ENCODE results near the gene PDGFA.
A peak's percentile ranks its signal among the peaks of the same experiment; 100 is the strongest.

PDGFA gene

DNA sequence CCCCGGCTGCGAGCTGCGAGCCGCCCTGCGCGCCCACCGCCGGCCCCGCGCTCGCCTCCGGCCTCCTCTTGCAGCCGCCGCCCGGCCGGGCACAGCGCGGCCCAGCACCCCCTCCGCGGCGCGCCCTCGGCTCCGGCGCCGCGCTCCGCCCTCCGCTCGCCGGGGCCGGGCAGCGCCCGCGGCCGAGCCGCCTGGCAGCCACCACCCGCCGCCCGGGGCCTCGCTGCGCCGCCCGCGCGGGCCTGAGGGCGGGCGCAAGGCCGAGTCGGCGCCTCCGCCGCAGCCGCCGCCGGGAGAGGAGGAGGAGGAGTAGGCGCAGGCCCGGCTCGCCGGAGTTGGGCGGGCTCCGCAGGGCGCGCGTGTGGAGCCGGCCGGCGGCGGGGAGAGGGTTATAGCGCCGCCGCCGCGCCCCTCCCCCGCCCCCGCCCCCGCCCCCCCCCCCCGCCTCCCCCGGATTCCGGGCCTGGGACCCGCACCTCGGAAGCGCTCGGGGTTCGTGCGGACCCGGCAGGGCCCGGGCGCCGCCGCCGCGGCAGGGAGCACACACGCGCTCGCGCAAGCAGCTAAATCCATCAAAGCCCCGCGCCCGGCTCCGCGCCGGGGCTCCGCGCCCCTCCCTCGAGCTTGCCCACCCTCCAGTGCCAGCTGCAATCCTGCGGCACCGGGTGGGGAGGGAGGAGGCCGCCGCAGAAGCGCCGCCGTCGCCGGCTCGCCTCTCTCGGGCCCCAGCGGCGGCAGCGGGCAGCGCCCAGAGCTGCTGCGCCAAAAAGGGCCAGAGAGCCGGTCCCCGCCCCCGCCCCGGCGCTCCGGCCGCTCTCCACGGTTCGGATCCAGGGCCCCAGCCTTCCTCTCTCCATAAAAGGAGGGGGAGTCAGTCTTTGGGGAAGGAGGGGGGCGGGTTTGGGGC is at the start of gene PDGFA:
TSS of gene PDGFA (minus strand) at position 363 of the 907 bp plus-strand sequence. CDS start 845 bp downstream, outside the sequence.
- peak; percentile 30 for DNase-seq (ENCODE audit: low spot score)

DNA sequence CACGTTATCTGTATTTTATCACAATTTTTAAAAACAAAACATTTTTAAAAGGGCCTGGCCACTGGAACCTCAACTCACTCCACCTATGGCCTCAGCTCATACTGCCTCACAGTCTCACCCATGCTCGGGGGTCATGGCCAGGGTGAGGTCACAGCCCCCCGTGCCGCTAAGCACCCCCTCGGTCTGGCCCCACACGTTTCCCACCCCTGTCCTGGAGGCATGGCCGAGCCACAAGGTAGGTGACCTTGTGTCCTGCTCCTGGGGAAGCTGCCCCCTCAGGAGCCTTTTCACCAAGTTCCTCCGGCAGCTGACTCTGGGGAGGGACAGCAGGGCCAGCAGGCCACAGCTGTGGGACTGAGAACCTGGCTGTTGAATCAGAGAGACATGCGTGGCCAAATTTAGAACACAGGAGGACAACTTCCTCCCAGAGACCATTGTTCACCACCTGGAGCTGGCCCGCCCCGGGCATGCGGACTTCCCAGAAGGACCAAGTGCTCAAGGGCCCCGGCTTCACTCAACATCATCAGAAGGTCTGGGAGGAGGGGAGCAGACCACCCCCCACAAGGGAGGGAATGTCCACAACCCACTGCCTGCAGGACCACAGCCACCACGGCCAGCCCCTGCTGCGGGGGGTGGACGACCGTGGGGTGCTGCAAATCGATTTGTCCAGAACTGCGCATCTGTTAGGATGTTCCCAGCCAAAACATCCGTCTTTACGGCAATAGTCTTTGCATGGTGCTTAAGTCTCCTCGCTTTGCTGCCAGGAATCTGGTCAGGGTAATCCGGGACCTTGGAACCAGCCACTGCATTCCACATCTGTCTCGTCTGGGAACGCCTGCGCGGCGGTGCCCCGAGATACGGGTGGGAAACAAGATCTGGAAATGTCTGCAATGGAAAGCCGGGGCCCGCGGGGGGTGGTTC is 48.6 kb upstream of the PDGFA start:
- no peak for DNase-seq (ENCODE audit: low spot score)

DNA sequence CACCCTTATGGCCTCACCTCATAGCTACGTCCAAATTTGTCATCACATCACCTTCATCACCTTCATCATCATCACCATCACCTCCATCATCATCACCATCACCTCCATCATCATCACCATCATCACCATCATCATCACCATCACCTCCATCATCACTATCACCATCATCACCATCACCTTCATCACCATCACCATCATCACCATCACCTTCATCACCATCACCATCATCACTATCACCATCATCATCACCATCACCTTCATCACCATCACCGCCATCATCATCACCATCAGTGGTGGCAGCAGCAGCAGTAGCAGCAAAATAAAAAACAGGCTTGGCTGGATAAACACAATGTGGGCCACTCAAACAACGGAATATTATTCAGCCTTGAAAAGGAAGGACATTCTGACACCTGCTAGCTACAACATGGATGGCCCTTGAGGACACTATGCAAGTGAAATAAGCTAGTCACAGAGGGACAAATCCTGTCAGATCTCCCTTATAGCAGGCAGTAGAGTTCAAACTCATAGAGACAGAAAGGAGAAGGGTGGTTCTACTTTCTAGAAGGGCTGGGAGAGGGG is 47.7 kb upstream of the PDGFA start:
- DNase-seq (ENCODE audit: low spot score) = no peak

DNA sequence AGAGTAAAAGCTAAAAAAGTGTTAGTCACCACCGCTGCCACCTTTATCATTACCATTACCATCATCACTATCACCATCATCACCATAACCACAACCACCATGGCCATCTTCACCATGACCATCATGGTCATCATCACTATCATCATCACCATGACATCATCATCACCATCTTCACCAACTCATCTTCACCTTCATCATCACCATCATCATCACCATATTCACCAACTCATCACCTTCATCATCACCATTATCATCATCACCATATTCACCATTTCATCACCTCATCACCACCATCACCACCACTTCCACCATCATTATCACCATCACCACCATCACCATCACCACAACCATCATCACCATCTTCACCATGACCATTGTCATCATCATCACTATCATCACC is 46.5 kb upstream of the PDGFA start:
- no peak for DNase-seq (ENCODE audit: low spot score)

DNA sequence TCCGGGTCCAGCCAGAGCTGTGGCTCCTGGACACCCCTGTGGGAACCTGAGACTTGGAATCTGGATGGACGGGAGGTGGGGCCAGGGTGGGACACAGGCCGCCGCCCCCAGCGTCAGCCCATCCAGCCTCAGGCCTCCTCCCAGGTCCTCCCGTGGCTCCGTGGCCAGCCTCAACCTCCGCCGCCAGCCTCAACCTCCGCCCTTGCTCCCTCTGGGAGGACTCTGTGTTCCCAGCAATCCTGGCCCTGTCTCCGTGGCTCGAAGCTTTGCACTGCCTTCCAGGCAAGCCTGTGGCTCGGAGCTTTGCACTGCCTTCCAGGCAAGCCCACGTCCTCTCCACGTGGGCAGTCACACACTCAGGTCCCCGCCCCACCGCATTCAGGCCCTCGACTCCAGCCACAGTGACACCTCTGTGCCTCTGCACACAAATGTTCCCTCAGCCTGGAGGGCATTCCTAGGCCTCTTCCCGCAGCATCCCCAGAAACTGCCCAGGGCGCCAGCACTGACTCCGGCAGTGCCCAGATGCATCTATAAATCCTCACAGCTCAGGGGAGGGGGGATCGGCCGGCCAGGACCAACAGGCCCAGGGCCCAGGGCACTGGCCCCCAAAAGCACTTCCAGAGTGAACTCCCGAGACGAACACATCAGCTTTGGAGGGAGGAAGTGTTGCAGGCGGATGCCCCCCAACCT is 44.7 kb upstream of the PDGFA start:
- DNase-seq (ENCODE audit: low spot score) = no peak

DNA sequence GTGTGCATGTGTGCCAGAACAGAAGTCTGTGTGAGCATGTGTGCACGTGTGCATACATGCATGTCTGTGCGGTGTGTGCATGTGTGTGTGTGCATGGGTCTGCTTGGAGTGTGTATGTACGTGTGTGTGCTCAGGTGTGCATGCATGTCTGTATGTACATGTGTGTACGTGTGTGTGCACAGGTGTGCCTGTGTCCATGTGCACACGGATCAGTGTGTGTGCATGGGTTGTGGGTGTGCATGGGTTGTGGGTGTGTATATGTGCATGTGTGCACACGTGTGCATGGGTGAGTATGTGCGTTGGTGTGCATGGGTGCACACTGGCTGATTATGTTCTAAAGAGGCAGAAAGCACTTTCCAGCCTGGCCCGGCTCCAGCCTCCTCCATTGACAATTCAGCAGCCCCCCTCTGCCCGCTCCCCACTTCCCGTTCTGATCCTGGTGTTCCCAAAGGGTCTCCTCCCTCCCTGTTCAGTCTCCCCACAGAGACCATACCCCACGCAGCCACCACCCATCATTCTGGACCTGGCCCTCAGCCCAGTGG is 44.1 kb upstream of the PDGFA start:
- no peak for DNase-seq (ENCODE audit: low spot score)

DNA sequence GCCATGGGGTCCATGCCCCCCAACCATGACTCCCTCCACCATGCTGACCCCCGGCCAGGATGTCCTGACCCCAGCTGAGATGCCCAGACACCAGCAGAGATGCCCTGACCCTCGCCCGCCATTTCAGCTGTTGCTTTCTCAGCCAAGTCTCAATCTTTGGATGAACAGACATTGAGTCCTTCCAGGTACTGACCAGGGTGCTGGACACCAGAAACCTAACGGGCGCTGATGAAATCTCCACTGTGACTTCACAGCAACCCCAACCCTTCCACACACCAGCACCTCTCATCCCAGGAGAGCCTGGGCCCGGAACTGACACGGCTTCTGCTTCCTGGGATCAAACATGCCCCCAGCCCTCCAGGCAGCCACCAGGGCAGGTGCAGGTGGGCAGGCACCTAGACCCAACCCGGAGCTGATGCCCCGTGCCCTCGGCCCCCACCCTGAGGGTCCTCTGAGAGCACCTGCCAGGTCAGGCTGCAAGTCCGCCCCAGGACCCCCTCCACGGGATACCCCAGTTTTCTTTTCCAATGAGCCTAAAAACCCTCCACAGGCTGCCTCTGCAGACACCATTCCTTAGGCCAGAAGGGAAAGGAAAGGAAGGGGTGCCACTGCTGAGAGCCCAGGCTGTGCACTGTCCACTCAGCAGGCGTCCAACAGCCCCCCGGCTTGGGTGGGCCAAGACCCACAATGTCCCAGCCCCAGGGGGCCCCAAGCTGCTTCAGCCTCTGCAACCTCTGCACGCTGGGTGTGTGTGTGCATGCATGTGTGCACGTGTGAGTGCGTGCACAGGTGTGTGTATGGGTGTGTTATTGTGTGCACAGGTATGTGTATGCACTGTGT is 43.4 kb upstream of the PDGFA start:
- DNase-seq (ENCODE audit: low spot score) = no peak

DNA sequence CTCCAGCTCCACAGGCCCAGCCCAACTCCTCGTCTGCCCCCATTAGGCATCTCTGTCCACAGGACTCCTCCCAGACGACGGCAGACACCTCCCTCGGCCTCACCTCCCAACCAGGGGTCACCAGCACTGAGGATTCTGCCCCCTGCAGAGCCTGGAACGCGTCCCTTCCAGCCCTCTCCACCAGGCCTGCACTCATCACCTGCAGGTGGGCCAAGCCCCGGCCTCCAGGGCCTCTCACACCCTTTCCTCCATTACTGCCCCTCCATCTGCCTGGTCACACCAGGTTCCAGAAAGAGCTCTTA is 42.7 kb upstream of the PDGFA start:
- DNase-seq (ENCODE audit: low spot score) = no peak

DNA sequence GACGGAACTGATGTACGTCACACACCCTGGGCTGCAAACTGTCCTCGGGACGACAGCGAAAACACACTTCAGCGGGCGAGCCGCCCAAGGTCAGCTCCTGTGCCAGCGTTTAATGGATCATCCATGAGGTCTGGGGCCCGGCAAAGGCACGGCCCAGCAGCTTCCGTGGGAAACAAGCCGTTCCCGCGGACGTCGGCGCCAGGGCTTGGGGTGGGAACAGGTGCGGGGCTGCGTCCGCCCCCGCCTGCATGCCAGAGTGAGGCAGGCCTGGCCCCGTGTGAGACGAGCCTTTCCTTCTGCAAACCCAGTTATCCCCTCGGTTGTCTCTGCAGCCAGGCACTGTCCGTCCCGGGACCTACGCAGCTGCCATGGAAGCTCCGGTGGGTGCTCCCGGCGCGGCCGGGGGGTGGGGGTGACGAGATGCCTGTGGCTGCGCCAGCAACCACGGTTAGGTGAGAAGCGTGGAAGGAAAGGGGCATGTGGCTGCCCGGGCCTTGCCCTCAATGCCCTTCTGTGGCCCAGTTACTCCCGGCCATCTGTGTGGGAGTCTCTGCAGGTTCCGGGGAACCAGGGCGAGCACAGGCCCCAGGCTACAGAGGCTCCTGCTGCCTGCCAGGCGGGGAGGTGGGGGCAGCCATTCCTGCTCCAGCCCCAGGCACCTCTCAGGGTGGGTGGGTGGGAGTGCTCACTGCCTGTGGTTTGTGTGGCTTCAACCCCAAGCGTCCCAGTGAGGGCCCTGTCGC is 42.2 kb upstream of the PDGFA start:
- no peak for DNase-seq (ENCODE audit: low spot score)

DNA sequence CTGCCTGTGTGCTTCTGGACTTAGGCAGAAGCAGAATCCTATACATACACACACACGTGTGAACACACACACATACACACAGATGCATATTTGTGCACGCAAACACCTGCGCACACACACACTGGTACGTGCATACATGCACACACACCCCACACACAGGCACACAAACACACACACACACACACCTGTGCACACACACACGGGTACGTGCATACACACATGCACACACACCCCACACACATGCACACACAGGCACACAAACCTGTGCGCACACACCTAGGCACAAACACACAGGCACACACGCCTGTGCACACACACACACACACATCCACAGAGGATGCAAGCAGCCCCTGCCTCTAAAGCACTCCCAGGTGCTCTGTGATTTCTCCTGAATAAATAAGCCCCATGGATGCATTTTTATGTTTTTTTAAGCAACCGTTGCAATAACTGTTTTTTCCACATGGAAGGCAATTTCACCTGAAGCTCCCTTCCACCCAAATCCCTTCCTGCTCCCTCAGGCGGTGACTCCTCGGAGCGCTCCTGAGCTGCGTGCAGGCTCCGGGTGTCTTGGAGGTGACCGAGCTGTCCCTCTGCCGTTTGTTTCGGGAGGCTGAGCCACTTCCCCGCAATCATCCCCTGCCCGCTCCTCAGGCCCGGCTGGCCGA is 41.5 kb upstream of the PDGFA start:
- no peak for DNase-seq (ENCODE audit: low spot score)

DNA sequence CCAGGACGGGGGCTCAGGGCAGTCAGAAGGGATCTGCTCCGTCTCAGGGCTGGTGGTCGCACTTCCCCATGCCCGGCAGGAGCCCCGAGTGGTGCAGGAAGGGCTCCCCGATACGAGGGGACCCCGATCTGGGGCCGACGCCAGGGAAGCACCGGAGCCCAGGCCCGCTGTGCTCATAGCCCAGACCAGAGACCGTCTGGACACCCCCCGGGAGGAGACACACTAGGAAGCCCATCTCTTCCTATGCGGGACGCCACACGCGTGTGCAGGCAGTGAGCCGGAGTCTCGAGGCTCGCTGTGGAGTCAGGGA is 39.7 kb upstream of the PDGFA start:
- DNase-seq (ENCODE audit: low spot score) = no peak

DNA sequence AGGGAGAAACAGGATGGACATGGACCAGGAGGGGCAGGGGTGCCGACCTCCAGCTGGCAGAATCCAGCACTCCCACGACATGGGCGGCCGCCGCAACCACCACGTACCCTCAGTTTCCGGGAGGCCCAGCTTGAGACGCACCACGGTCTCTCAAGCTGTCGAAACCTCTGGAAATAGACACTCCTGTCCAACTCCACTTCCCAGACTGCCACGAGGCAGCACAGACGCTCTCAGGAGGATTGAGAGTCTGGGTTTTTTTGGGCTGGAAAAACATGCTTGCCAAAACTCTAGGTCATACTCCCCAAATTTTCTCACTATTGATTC is 37.9 kb upstream of the PDGFA start:
- DNase-seq (ENCODE audit: low spot score) = no peak

DNA sequence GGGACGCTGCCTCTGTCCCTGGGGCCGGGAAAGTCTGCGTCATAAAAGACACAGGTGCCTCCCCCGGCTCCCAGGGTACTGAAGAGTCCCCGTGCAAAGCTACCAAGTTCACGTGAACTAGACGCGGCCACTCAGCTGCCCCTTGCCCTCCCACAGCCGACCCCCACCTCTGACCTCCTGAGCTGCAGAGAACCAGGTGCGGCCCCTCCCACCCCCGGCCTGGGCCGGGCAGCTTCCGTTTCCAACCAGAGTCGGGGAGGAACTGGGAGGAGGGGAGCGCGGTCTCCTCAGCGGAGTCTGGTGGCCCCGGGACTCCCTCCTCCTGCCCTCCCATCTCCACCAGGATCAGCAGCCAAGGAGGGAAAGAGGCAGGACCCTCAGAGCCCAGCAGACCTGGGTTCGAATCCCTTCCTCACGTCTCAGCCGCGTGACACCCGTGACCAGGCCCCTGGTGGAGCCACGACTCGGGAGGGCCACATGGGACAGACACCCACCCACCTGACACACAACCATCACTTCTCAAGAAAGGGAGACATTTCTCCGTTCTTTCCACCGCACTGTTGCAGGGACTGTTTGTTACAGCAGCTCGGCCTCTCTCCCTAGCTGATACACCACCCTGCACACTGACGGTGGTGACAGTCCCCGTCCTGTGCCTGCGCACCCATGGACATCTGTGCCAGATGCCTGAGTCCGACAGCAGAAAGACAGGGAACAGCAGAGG is 37.4 kb upstream of the PDGFA start:
- no peak for DNase-seq (ENCODE audit: low spot score)

DNA sequence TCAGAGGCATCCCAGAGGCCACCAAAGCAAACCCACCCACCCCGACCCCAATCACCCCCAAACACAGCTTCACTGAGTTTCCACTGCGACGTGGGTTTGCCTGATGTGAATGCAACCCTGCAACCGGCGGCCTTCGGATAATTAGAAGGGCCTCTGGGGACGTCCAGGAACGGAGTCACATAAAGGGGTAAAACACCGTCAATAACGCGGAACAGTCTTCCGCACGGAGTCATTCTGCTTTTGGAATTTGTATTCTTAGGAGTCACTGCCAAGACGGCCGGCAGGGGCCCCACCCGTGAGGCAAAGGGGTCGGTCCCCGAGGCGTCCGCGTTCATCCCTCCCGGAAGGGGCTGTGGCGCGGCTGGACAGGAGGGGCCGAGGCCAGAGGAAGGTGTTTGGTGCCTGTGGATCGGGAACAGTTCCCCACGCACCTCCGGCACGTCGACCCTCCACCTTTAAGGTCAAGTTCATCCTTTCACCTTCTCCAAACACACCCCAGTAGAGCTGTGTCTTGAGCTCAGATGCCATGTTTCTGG is 36.7 kb upstream of the PDGFA start:
- DNase-seq (ENCODE audit: low spot score) = no peak

DNA sequence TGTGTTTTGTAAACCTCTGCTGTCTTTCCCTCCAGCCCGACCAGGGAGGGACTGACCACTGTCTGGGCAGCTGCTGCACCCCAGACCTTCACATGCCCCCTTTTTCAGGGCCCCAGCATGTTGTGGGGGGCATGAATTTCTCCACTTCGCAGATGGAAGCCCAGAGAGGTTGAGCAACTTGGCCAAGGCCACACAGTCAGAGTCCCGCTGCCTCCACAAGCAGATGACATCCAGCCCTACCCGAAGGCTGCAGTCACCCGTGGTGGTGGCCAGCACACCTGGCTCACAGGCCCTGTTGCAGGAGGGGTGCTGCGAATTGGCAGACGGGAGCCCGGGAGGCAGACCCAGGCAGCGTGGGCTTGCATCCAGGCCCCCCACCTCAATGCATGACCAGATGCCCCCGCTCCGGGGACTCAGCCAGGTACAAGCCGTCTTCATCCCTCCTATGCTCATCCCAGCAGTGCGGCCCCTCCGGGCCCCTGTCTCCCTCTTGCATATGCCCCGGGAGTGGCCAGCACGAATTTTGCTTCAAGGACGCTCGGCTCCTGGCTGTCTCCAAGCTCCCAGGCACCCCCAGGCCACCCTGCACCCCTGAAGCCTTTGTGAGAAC is 36.0 kb upstream of the PDGFA start:
- no peak for DNase-seq (ENCODE audit: low spot score)

DNA sequence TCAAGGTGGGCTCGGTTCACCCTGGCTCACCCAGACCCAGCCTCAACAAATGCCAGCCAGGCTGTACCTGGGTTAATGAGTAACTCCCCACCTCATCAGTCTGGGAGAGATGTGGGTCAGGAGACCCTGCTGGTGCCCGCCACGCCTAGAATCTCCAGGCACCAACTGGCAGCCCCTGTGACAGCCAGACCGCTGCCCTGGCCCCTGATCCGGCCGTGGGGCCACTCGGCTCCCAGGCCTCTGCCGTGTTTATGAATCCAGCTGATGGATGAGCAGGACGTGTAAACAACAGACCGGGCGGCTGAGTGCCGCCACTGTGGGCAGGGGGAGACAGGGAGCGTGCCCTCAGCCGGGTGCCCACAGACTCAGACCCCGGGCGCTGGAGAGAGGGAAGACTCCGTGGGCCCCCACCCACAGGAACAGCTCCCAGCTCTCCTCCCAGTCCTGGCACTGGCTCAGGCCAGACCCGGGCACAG is 34.0 kb upstream of the PDGFA start:
- DNase-seq (ENCODE audit: low spot score) = no peak

DNA sequence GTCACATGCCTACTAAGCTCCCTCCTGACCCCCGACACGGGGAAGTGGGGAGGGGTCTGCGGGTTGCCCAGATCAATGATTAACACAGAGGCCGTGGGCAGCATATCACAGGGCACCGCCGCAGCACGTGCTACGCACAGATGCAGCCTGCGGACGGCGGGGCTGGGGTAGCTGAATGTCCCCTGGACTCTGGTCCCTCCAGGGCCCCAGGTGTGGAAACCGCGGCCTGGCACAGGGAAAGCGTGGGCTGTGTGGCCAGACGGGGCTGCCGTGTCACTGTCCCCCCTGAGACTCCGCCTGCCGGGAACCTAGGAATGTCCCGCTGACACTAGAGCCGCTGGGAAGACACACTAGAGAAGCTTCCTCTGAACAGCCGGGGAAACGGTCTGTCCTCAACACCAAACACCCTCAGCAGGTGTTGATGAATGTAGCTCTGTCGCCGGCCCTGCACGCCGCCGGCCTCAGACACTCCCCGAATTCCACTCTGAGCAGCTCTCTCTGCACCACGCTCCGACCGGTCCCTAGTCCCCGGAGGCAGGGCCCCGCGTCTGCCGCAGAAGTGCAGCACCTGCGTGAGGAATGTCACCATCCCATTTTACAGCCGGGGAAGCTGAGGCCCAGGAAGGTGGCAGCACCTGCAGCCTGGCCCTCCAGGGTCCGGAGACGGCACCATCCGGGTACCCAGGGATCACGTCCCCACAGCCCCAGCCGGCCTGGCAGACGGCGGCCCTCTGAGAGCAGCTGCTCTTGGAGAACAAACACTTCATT is 33.4 kb upstream of the PDGFA start:
- DNase-seq (ENCODE audit: low spot score) = no peak

All from germinal center (tissue), 1 donor.